Measurements from ENCODE around the gene TNFRSF18.
A peak's percentile ranks its signal among the peaks of the same experiment; 100 is the strongest.

The TNFRSF18 gene

DNA sequence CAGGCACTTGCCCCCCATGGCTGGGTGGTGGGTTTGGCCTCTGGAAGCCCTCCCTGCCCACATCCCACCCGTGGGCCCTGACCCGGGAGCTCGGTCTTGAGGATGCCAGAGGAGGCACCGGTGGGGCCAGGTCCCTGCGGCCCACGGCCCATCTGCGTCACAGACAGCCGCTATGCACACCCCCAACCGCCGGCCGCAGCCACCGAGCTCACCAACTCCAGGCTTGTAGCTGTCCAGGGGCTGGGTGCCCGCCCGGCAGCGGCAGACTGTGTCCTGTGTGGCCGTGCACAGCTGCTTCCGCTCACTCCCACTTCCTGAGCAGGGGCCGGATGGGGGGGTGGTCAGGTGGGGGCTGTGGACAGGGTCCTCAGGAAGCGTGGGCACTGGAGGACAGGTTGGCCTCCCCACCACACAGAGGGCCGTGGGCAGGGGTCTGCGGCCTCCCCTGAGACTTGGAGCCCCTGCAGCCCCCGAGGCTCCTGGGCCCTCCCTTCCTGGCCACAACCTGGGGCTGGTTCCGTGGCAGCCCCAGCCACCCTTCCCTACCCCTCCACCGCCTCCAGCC lies 6.5 kb upstream of the TNFRSF18 start:
- H3K4me1 Mint-ChIP-seq: peaks cover 82% of the 10 kb centered on the region
- no peaks in the 10 kb centered on the region for H3K9me3 Mint-ChIP-seq
- H3K27me3 Mint-ChIP-seq: no peaks in the 10 kb centered on the region
- ATAC-seq (peak; percentile 35), DNase-seq (peak in 1 of 2 donors; percentile 76)
- no peak overlapping the region for H3K27ac Mint-ChIP-seq
- H3K4me3 Mint-ChIP-seq: peak overlapping the region; percentile 79 to 82

DNA sequence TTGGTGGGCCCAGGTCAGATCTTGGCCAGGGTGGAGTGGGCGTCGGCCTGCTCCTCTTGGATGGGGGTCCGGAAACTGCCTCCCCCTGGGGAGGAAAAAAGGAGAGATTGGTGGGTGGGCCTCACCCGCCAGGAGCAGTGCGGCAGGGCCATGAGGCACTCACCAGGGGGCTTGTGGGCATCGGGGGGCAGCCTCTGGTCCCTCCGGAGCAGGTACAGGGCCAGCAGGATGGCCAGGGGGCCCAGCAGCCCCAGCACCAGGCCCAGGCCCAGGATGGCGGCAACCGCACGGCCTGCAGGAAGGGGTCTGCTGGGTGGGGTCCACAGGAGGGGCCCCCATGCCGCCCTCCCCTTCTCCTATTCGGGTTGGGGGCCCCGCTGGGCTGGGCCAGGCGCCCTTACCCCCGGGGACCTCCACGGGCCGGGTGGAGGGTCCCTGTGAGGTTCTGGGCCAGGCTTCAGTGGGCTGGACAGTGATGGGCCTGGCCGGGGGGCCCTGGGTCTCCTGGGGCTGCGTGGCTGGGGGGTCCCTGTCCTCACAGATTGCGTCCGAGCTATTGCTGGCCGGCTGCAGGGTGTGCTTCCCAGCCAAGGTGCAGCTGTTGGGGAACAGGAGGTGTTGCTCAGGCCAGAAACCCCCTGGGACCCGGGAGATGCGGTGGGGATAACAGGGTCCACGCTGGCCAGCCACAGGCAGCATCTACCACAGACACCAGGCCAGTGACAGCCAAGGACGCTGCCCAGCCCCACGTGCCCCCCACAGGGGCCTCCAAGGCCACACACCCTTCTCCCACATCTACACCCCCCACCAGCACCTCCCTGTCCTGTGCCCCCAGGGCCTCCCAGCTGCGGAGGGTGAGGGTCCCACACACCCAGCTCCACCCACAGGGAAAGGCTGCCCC lies 5.4 kb upstream of the TNFRSF18 start:
- Mint-ChIP-seq H3K4me1 (peaks cover 81% of the 10 kb centered on the region), H3K27me3 (no peaks in the 10 kb centered on the region), H3K9me3 (no peaks in the 10 kb centered on the region), H3K27ac (peak overlapping the region; percentile 19 to 71), H3K4me3 (peak overlapping the region; percentile 80 to 82)
- no peak for ATAC-seq
- DNase-seq: no peak

GRCh38 chr1:1210726-1211540 lies 4.5 kb upstream of the TNFRSF18 start:
- ATAC-seq: no peak
- DNase-seq: no peak
- peaks cover 76% of the 10 kb centered on the region for H3K4me1 Mint-ChIP-seq
- H3K27me3 Mint-ChIP-seq: no peaks in the 10 kb centered on the region
- no peaks in the 10 kb centered on the region for H3K9me3 Mint-ChIP-seq
- H3K4me3 Mint-ChIP-seq: peak overlapping the region; percentile 62 to 67
- peak overlapping the region in 1 of 2 donors; percentile 76 for H3K27ac Mint-ChIP-seq

- Mint-ChIP-seq H3K27ac (peak overlapping the region; percentile 95), H3K4me3 (peak overlapping the region; percentile 93 to 98), H3K9me3 (no peaks in the 10 kb centered on the region), H3K4me1 (peaks cover 76% of the 10 kb centered on the region), H3K27me3 (no peaks in the 10 kb centered on the region)
- ATAC-seq: peak; percentile 35
- peak; percentile 58 to 73 for DNase-seq
Measured at GRCh38 chr1:1208713-1209433, 2.5 kb upstream of the TNFRSF18 start.

GRCh38 chr1:1207571-1207892 lies 1.1 kb upstream of the TNFRSF18 start:
- Mint-ChIP-seq H3K4me3 (peak overlapping the region; percentile 93 to 98), H3K27me3 (no peaks in the 10 kb centered on the region), H3K27ac (peak overlapping the region; percentile 95), H3K9me3 (no peaks in the 10 kb centered on the region), H3K4me1 (peaks cover 79% of the 10 kb centered on the region)
- DNase-seq (no peak), ATAC-seq (no peak)

DNA sequence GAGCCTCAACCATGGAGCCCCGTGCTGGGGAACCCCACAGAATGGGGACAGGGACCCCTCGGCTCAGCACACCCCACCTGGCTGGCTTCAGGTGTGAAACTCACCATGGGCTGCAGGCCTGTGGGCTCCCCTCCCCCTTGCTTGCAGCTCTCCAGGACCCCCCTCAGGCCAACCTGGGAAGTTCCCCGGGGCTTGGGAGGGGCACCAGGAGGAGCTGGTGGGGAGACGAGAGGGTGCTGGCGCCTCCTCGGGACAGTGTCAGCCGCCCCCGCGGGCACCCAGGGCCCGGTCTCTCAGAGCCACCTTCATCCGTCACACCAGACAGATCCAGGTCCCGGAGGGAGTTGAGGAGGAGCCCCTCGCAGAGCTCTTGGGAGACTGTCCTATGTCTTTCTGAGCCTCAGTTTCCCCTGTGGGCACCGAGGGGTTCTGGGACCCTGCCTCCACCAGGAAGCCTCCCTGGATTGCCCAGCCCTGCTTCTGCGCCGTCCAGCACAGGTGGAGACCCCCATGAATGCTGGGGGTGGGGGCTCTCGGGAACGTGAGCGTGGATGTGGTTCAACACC lies 657 bp upstream of the TNFRSF18 start:
- H3K27ac Mint-ChIP-seq: peak overlapping the region; percentile 67 to 87
- ATAC-seq: peak; percentile 18

GRCh38 chr1:1205769-1206375 lies 520 bp downstream of the TNFRSF18 start:
- no peaks in the 10 kb centered on the region for H3K27me3 Mint-ChIP-seq
- H3K9me3 Mint-ChIP-seq: no peaks in the 10 kb centered on the region
- DNase-seq: no peak
- peak overlapping the region; percentile 52 to 54 for H3K27ac Mint-ChIP-seq
- ATAC-seq: no peak
- H3K4me3 Mint-ChIP-seq: peak overlapping the region; percentile 93 to 98
- peaks cover 66% of the 10 kb centered on the region for H3K4me1 Mint-ChIP-seq

More for the DNA sequence above, 657 bp upstream of the TNFRSF18 start:
- Mint-ChIP-seq H3K27me3 (no peaks in the 10 kb centered on the region), H3K9me3 (no peaks in the 10 kb centered on the region), H3K4me1 (peaks cover 74% of the 10 kb centered on the region), H3K4me3 (peak overlapping the region; percentile 93 to 98)
- peak; percentile 34 to 58 for DNase-seq

- H3K9me3 Mint-ChIP-seq: no peaks in the 10 kb centered on the region
- no peak for ATAC-seq
- peak overlapping the region; percentile 93 to 98 for H3K4me3 Mint-ChIP-seq
- DNase-seq: peak in 1 of 2 donors; percentile 25
- H3K27ac Mint-ChIP-seq: peak overlapping the region; percentile 52 to 54
- H3K4me1 Mint-ChIP-seq: peaks cover 66% of the 10 kb centered on the region
- H3K27me3 Mint-ChIP-seq: no peaks in the 10 kb centered on the region
Measured at GRCh38 chr1:1204998-1205768, 1.2 kb downstream of the TNFRSF18 start.

GRCh38 chr1:1204425-1204920 lies 1.9 kb downstream of the TNFRSF18 start:
- DNase-seq (no peak), ATAC-seq (no peak)
- Mint-ChIP-seq H3K27ac (peak overlapping the region in 1 of 2 donors; percentile 60), H3K4me3 (peak overlapping the region; percentile 93 to 98), H3K9me3 (no peaks in the 10 kb centered on the region), H3K27me3 (no peaks in the 10 kb centered on the region), H3K4me1 (peaks cover 66% of the 10 kb centered on the region)

DNA sequence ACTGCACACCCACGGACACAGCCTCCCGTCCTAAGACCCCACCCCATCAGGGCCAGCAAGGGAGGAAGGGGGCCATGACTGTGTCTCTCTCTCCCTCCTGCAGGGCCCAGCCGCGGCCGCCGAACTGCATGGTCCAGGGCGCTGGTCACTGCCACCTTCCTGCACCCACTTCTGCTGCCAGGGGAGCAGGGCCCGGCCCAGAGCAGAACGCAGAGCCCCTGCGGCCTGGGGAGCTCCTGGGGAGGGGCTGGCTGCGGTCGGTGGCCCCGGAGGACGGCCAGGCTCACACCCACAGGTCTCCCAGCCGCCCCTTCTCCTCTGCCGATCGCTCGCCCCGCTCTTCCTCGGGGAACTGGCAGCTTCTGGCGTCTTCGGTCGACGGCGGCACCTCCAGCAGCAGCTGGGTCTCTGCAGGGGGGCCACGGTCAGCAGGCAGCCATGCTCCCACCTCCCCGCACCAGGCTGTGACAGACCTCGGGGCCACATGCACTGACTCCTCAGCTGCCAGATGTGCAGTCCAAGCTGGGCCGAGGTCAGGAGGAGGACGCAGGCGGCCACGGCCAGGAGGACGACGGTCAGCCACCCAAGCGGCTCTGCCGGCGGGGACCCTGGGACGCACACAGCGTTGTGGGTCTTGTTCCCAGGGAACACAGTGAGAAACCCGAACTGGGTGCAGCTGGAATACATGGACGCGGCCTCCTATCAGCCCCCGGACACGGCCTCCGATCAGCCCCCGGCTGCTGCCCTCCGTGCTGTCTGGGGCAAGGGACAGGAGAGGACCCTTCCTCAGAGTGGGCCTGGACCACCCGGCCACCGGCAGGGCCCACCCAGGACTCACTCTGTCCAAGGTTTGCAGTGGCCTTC lies 2.6 kb downstream of the TNFRSF18 start:
- Mint-ChIP-seq H3K27ac (peak overlapping the region in 1 of 2 donors; percentile 60), H3K4me1 (peaks cover 63% of the 10 kb centered on the region), H3K27me3 (no peaks in the 10 kb centered on the region), H3K4me3 (peak overlapping the region; percentile 59 to 93), H3K9me3 (no peaks in the 10 kb centered on the region)
- DNase-seq (no peak), ATAC-seq (no peak)

DNA sequence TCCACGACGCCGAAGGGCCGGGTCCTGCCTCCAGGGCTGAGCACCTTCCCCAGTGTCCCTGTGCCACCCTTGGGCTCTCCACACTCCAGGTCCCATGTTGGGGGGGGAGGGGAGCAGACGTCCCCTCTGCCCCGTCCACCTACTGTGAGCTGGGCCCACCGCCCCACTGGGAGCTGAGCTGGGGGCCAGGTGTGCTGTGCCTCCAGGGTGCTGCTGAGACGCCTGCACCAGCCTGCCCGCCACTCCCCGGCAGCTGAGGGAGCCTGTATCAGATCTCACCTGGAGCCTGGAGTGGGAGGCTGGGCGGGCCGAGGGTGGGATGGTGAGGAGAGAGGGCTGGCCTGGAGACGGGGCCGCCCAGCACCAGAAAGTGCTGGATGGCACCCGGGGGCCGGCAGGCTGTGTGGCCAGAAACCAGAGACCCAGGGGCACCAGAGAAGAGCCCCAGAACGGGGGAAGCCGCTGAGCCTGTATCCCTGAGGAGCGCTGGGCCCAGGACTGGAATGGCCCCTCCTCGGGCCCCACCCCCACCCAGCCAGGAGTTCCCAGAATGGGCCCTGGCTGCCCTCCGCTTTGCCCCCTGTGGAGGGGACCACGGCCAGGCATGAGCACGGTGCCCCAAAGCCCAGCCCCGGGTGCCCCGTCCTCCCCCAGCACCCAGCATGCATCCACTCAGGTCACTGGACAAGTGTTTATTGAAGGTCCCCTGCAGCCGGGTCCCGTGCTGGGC lies 3.4 kb downstream of the TNFRSF18 start:
- Mint-ChIP-seq H3K4me3 (no peak overlapping the region), H3K9me3 (no peaks in the 10 kb centered on the region), H3K27me3 (no peaks in the 10 kb centered on the region), H3K27ac (no peak overlapping the region), H3K4me1 (peaks cover 55% of the 10 kb centered on the region)
- DNase-seq (no peak), ATAC-seq (no peak)

- Mint-ChIP-seq H3K4me3 (peak overlapping the region; percentile 81 to 83), H3K27ac (peak overlapping the region; percentile 64 to 74), H3K27me3 (no peaks in the 10 kb centered on the region), H3K9me3 (no peaks in the 10 kb centered on the region), H3K4me1 (peaks cover 41% of the 10 kb centered on the region)
- ATAC-seq: peak; percentile 84
- DNase-seq: peak; percentile 88 to 91
Measured at GRCh38 chr1:1200876-1201810, 5.2 kb downstream of the TNFRSF18 start.
